DND-41 (cell line): ENCODE data around the gene TCERG1L.

Experiments
- ATAC-seq: fragments of 200-7000 bp; cut with Tn5 transposase; 3 replicates; pipeline ENCODE4 v1.9.1; 2021; ENCODE audit warnings: low read depth; ENCODE audit not compliant: insufficient read depth
- DNase-seq: peaks from one replicate; pipeline ENCODE4 v3.0.0-alpha.2; 2020
- H2AFZ ChIP-seq: 2 replicates; pipeline ENCODE4 v1.6.0; 2012; ENCODE audit warnings: low read depth, low read length
- H3K27ac ChIP-seq: 2 replicates; pipeline ENCODE4 v1.5.1; 2012; ENCODE audit warnings: low read length, inconsistent platforms
- H3K27me3 ChIP-seq: fragments of 200-600 bp; sonication (generic); 2 replicates; pipeline ENCODE4 v1.6.0; 2012; ENCODE audit warnings: low read length, mild to moderate bottlenecking, inconsistent platforms; ENCODE audit not compliant: insufficient read depth, poor library complexity
- H3K36me3 ChIP-seq: 2 replicates; pipeline ENCODE4 v1.5.1; 2012; ENCODE audit warnings: low read length, inconsistent platforms; ENCODE audit not compliant: insufficient read depth
- H3K4me1 ChIP-seq: 2 replicates; pipeline ENCODE4 v1.5.1; 2012; ENCODE audit warnings: mild to moderate bottlenecking, low read length; ENCODE audit not compliant: insufficient read depth
- H3K4me2 ChIP-seq: 2 replicates; pipeline ENCODE4 v1.6.0; 2012; ENCODE audit warnings: mild to moderate bottlenecking, moderate library complexity, low read length, inconsistent platforms; ENCODE audit not compliant: insufficient read depth
- H3K4me3 ChIP-seq, 2 experiments: fragments of 200-600 bp in 1 of 2; shearing (Covaris generic) in 1 of 2; 2 replicates each; pipeline ENCODE4 v1.5.1; 2012 to 2016; ENCODE audit warnings: inconsistent platforms in 2 of 2, low read length in 2 of 2, mild to moderate bottlenecking in 2 of 2, low read depth in 1 of 2, moderate library complexity in 1 of 2
- H3K79me2 ChIP-seq: 2 replicates; pipeline ENCODE4 v1.6.0; 2012; ENCODE audit warnings: low read length, inconsistent platforms; ENCODE audit not compliant: insufficient read depth
- H3K9ac ChIP-seq: 2 replicates; pipeline ENCODE4 v1.6.0; 2012; ENCODE audit warnings: low read depth, mild to moderate bottlenecking, inconsistent platforms, low read length, moderate library complexity
- H3K9me3 ChIP-seq: 2 replicates; pipeline ENCODE4 v1.5.1; 2012; ENCODE audit warnings: low read length, moderate library complexity, mild to moderate bottlenecking, inconsistent platforms; ENCODE audit not compliant: insufficient read depth, severe bottlenecking
- H4K20me1 ChIP-seq: 2 replicates; pipeline ENCODE4 v1.6.0; 2012; ENCODE audit warnings: low read length; ENCODE audit not compliant: insufficient read depth
- EZH2 ChIP-seq: IDR thresholded peaks from 3 replicates; pipeline ENCODE4 v1.6.1; 2012; ENCODE audit warnings: borderline replicate concordance, low read depth, mild to moderate bottlenecking, moderate library complexity, low read length, inconsistent platforms; ENCODE audit not compliant: severe bottlenecking
- TF ChIP-seq, protein P1 (sequence below): IDR thresholded peaks from 2 replicates; pipeline ENCODE4 v1.5.1; 2012; ENCODE audit warnings: borderline replicate concordance, low read length, moderate library complexity, mild to moderate bottlenecking; ENCODE audit not compliant: poor library complexity, severe bottlenecking; ENCODE audit errors: extremely low read depth

TCERG1L gene

DNA sequence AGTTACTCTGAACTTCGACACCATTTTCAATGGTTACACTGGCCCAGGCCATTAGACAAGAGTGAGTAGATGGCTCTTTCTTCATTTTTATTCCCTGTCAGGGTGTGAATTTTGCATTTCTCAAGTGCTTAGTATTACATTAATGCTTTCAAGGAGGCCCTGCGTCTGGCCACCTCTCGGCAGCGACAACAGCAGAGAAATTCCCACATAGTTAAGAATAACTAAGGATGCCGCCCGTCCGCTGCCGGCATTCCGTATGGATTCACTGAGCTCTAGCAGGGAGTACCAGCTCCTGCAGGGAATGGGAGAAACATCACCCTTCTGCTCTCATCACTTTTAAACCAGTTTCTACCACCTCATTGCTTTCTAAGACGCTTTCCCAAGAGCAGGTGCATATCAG, 153.6 kb downstream of the TCERG1L start:
- Histone ChIP-seq H3K4me3 (no peak overlapping the region), H2AFZ (no peak overlapping the region), H3K27me3 (no peaks in the 10 kb centered on the region), H4K20me1 (no peaks in the 10 kb centered on the region), H3K9ac (no peak overlapping the region), H3K4me2 (no peak overlapping the region), H3K79me2 (no peaks in the 10 kb centered on the region), H3K9me3 (no peaks in the 10 kb centered on the region), H3K4me1 (no peaks in the 10 kb centered on the region), H3K36me3 (no peaks in the 10 kb centered on the region), H3K27ac (no peak overlapping the region)
- TF ChIP-seq EZH2: no peak
- TF ChIP-seq, protein P1, sequence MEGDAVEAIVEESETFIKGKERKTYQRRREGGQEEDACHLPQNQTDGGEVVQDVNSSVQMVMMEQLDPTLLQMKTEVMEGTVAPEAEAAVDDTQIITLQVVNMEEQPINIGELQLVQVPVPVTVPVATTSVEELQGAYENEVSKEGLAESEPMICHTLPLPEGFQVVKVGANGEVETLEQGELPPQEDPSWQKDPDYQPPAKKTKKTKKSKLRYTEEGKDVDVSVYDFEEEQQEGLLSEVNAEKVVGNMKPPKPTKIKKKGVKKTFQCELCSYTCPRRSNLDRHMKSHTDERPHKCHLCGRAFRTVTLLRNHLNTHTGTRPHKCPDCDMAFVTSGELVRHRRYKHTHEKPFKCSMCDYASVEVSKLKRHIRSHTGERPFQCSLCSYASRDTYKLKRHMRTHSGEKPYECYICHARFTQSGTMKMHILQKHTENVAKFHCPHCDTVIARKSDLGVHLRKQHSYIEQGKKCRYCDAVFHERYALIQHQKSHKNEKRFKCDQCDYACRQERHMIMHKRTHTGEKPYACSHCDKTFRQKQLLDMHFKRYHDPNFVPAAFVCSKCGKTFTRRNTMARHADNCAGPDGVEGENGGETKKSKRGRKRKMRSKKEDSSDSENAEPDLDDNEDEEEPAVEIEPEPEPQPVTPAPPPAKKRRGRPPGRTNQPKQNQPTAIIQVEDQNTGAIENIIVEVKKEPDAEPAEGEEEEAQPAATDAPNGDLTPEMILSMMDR: no peak
- ATAC-seq (no peak), DNase-seq (no peak)

DNA sequence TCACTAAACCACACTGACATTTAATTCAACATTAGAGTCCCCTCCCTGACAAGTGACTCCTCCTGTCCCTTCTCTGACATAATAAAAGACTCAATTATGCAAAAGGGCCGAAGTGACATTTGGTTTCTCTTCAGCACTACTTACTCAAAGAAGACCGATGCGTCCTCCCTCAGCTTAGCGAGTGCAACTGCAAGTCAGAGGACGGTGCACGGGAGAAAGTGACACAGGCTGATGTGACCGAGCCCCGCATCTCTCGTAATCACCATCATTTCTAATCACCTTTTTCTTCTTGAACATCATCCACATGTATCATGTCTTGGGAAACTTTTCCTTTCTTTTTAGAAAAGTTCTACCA, 155.7 kb downstream of the TCERG1L start:
- Histone ChIP-seq H3K27me3 (no peaks in the 10 kb centered on the region), H3K79me2 (no peaks in the 10 kb centered on the region), H3K9me3 (no peaks in the 10 kb centered on the region), H3K4me2 (no peak overlapping the region), H3K4me3 (no peak overlapping the region), H3K27ac (no peak overlapping the region), H4K20me1 (no peaks in the 10 kb centered on the region), H2AFZ (no peak overlapping the region), H3K4me1 (no peaks in the 10 kb centered on the region), H3K36me3 (no peaks in the 10 kb centered on the region), H3K9ac (no peak overlapping the region)
- no peak for DNase-seq
- ATAC-seq: no peak
- TF ChIP-seq, protein P1: no peak
- TF ChIP-seq EZH2: no peak

DNA sequence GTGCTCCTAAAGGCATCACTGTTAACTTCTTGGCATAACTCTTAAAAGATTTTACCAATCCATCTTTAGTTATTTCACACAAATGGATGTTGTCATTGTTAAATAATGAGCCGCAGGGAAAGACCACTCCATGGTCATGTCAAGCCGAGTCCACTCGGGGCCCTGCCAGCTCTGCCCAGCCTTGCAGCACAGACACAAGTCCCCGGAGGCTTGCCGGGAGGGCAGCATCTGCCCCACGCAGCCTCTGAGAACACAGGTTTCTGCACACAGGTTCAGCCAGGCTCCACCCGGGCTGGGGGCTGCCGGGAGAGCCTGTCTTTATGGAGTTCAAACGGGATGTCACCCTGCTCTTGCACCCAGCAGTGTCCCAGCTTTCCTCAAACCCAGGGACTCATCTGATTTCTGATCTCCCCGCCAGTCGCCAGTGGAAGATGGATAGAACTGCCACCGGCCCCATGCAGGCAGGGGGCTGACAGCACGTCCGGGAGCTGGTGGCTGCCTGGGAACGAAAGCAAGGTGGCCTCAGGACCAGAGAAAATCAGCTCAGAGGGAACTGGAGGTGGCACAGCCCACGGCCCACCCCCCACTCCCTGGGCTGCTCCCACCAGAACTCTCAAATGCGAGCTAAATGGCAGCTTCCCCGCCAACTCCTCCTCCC, 156.2 kb downstream of the TCERG1L start:
- H2AFZ ChIP-seq: no peak overlapping the region
- H4K20me1 ChIP-seq: no peaks in the 10 kb centered on the region
- no peak overlapping the region for H3K4me3 ChIP-seq
- no peaks in the 10 kb centered on the region for H3K27me3 ChIP-seq
- no peaks in the 10 kb centered on the region for H3K36me3 ChIP-seq
- H3K79me2 ChIP-seq: no peaks in the 10 kb centered on the region
- H3K4me2 ChIP-seq: no peak overlapping the region
- no peak for DNase-seq
- TF ChIP-seq, protein P1: no peak
- no peak for TF ChIP-seq EZH2
- no peaks in the 10 kb centered on the region for H3K4me1 ChIP-seq
- H3K9ac ChIP-seq: no peak overlapping the region
- no peaks in the 10 kb centered on the region for H3K9me3 ChIP-seq
- ATAC-seq: no peak
- no peak overlapping the region for H3K27ac ChIP-seq
